Measurements from ENCODE around the gene SPRYD7.
A peak's percentile ranks its signal among the peaks of the same experiment; 100 is the strongest.
"Not testable (repeated sequence)": the region's sequence is repeated elsewhere in the genome, so short reads cannot be mapped to it uniquely, and the experiment has no call there.

Gene SPRYD7, protein sequence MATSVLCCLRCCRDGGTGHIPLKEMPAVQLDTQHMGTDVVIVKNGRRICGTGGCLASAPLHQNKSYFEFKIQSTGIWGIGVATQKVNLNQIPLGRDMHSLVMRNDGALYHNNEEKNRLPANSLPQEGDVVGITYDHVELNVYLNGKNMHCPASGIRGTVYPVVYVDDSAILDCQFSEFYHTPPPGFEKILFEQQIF

DNA sequence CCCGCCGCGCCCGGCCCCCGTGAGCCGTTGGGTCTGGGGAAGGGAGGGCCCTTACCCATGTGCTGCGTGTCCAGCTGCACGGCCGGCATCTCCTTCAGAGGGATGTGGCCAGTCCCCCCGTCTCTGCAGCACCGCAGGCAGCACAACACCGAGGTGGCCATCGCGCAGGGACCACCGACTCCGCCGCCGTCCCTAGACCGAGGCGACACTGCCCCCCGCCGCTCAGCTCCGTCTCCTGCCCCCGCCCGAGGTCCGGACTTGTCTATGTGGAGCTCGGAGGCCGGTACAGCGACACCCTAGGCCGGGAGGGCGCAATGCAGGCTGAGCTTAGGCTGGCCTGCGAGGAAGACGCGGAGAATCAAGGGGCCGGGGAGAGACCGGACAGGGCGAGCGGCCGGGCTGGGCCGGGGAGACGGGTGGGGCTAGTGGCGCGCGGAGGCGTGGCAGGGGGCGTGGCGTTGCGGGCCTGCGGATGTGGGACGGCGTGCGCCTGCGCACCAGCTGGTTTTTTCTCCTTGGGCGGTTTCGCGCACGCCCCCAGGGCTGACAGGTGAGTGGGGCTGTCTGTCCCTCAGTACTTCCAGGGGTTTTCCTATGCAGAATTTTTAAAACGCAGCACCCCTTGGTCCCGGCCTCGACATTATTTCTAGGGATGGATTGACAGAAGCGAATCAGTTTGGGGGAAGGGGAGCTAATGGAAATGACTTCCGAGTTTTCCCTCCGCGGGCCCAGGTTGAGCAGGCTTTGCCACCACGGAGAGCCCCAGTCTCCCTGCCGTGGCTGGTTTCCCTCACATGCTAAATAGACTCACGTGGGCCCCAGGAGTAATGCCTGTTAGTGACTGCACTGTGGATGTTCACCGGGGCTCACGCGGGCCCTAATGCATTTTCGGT lies at the start of gene SPRYD7:
TSS of gene SPRYD7 (minus strand) at position 266 of the 893 bp plus-strand sequence. CDS start at position 161, 105 bp downstream.
- peak; percentile 95 to 99 (median 98) for DNase-seq
- intact Hi-C loops (cut with DNase I): no loop called here

DNA sequence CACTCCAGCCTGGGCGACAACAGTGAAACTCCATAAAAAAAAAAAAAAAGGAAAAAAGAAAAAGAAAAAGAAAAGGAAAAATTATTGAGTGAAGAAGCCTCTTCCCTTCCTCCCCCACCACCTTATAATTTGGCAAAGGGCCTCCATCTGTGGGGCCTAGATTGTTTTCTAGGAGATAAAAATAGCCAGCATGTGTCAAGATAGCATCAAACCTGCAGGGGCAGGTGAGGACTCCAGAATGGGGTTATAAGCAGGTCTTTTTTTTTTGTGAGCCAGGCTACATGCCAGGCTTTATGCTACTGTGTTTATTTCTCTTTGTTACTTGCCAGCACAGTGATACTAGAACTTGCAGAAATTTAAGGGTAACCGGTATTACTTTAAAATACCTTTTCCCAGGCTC lies 49.0 kb upstream of the SPRYD7 start:
- DNase-seq: no peak
- intact Hi-C loops (cut with DNase I): loop anchor here (10.0 kb wide), 1 partner anchor 1080 kb away; no protein-coding TSS in a partner anchor

DNA sequence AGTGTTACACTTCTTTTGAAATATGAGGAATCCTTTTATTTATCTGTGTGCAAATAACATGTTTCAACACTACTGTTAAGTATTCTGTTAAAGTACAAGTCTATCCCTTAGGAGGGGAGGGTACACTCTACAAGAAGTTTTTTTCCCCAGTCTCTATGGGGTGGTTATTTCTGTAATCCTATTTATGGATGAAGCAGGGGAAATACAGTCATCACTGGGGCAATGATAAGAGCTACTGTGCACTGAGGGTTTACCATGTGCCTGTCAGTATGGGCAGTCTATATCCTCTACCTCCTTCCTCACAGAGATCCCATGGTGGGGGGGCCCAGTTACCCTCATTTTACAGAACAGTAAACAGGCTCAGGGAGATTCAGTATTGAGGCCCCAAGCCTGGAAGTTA lies 44.1 kb upstream of the SPRYD7 start:
- intact Hi-C loops (cut with DNase I): loop anchor here (10.0 kb wide), 1 partner anchor 1085 kb away; no protein-coding TSS in a partner anchor
- no peak for DNase-seq

DNA sequence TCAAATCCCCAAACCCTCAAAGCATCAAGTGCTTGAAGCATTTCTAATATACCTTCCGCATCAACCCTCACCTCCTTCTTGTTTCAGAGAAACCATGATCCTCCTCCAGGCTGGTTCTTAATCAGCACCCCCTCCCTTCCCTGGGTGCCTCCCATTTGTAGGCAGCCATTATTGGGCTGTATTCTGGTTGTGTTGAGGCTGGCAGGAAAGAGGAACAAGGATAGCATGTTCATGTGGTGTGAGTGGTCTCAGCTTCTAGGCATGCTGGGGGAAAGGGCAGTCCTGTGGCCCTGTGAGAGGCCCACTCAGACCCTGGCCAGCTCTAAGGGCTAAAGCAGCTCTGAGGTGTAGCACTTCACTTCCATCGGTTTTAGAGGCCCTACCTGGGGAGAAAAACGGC lies 41.9 kb upstream of the SPRYD7 start:
- intact Hi-C loops (cut with DNase I): loop anchor here (10.0 kb wide), 1 partner anchor 937 kb away; no protein-coding TSS in a partner anchor
- DNase-seq: no peak

DNA sequence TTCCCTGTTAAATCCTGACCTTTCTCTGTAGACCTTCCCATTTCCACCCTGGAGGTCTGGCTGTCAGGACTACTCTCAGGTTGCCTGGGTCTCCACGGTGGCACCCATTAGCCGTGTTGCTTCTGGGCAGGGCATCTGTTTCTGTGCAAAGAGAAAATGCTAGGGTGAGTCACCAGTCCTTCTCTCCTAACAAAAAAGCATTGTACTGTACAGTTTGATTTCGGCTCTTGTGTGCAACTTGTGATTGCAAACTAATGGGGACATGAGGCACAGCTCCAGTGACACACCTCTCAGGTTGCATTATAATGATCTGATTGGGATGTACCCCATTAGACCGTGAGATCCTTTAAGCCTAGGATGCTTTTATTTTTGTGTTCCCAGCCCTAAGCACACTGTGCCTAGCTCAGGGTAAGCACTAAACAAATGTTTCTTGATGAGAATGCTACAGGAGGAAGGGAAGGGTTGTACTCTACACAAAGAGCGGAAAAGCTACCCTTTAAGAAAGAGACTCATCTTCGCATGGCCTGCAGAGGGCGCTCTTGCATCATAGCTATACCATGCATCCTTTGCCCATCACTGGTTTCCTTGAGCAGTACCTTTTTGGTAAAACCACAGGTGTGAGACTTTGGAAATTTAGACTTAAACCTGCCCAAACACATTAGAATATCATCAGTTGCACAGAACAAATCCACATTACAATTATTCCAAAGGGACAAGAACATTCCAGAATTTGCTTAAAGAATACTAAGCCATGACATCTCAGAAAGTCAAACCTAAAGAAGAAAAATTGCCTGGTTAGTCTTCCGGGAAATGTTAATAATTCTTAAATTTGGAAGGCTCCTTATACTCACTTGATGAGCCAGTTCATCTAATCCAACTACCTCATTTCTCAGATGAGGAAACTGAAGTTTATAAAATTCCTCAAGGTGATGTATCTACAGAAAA lies 40.4 kb upstream of the SPRYD7 start:
- intact Hi-C loops (cut with DNase I): loop anchor here (10.0 kb wide), 1 partner anchor 938 kb away; no protein-coding TSS in a partner anchor
- DNase-seq: peak; percentile 31 to 92 (median 78)

DNA sequence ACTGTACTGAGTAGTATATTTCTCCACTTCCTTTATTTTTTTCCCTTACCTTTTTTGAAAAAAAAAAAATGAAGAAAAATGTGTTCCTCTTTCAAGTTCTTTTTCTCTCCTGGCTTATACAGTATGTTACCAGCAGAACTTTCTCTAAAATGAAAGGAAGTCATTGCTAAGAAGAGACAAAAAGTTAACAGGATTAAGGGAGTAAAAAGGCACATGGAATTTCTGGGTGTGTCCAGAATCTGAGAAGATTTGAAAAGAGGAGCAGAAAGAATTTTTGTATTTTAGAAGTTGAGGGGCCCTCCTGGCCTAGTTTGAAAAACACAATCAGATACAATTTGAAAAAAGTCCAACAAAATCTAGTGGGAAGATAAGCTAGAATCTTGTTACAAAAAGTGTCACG lies 39.7 kb upstream of the SPRYD7 start:
- no peak for DNase-seq
- intact Hi-C loops (cut with DNase I): loop anchor here (10.0 kb wide), 1 partner anchor 939 kb away; no protein-coding TSS in a partner anchor

DNA sequence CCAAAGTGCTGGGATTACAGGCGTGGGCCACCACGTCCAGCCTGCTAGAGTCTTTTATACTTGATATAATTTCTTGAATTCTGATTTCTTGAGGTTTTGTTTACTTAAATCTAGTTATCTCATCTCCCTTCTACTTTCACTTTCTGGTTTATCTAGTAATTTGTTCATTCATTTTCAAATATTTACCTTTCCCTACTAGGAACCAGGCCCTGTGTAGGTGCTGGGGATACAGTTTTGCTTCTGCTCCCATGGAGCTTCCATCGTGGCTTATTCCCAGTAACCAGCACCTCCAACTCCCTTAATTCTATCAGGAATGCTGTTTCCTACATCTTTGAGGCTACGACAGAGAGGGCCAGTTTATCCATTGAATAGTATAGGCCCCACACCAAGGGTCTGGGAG lies 36.6 kb upstream of the SPRYD7 start:
- no peak for DNase-seq
- intact Hi-C loops (cut with DNase I): loop anchor here (10.0 kb wide), 1 partner anchor 942 kb away; no protein-coding TSS in a partner anchor

DNA sequence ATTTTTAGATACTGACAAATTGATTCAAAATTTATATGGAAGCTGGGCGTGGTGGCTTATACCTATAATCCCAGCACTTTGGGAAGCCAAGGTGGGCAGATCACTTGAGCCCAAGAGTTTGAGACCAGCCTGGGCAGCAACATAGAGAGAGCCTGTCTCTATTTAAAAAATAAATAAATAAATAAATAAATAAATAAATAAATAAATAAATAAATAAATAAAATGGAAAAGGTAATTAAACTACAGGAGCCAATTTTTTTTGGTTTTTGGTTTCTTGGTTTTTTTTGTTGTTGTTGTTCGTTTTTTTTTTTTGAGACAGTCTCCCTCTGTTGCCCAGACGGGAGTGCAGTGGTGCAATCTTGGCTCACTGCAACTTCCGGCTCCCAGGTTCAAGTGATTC lies 31.3 kb upstream of the SPRYD7 start:
- intact Hi-C loops (cut with DNase I): no loop called here

DNA sequence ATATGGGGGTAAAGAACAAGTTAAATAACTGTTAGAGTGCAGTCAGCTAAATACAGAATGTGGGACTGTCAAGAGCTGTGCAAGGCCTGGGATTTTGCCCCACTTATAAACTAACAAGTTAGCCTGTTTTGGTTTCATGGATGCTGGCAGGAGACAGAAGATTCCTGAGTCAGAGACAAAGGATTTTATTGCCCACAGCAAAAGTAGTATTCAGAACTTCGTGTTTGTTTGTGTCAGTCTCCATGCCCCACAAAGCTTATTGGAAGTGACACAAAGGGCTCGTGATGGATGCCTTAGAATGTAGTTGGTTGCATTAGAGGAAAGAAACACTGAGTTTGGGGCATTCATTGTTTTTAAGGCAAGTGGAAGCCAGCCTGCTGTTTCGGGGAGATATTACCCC lies 22.2 kb upstream of the SPRYD7 start:
- DNase-seq: peak in 4 of 42 donors; percentile 6 to 51 (median 20)
- intact Hi-C loops (cut with DNase I): no loop called here

More for the DNA sequence above, 31.3 kb upstream of the SPRYD7 start:
- DNase-seq: no peak

DNA sequence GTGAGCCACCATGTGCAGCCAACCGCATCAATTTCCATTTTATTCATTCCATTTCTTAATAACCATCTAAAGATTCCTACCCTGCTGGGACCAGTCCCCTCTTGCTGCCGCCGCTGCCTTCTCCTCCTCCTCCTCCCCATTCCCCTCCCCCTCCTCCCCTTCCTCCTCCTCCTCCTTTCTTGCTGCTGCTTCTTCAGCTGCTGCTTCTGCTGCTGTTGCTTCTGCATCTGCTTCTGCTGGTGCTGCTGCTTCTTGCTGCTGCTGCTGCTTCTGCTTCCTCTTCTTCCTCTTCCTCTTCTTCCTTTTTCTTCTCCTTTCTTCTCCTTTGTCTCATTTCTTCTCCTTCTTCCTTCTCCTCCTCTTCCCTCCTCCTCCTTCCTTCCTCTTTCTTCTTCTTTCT lies 20.0 kb upstream of the SPRYD7 start:
- no peak for DNase-seq
- intact Hi-C loops (cut with DNase I): no loop called here

DNA sequence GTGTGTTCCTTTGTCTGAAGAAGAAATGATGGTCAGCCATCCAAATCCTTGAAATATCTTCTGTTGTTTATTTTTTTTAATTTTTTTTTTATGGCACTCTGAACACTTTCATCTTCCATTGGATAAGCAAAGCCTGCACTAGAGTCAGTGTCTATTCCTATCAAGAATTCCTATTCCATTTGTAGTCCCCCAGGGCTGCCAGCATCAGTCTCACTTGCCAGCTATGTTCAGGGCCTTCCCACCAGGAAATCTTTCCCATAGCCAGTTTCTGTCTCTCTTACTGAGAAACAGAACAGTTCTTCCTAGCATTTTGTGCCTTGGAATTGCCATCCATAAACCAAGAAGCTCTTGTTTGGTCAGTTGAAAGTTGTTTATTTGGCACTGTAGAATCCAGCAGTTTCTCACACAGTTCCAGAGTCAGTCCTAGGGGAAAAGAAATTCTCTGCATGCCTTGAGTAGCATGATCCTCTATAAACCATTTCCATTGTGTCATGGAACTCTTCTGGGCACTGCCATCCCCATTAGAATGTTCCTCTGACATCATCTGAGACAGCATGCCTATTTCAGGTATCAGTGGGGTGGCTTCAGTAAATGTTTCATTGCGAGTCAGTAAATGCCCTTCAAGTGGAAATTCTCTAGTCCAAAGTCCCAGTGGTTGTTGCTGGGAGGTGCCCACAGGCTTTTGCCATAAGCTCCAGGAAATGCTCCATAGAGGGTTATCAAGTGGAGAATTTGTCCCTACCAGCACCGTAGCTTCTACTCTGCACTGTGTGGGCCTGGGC lies 18.7 kb upstream of the SPRYD7 start:
- intact Hi-C loops (cut with DNase I): no loop called here
- no peak for DNase-seq

DNA sequence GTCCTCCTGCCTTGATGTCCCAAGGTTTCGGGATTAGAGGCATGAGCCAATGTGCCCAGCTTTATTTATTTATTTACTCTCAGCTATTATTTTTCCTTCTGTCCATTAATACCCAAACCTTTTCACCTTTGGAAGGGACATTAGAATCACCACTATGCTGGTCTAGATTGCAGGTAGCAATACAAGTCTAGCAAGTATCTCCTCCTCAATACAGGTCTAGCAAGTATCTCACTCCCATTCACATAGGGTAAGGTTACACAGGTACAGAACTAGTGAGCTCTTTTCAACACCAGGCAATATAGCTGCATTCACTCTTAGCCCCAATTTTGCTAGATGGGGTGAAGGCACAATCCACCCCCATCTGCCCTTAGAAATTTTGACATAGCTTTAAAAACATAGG lies 17.4 kb upstream of the SPRYD7 start:
- intact Hi-C loops (cut with DNase I): no loop called here
- no peak for DNase-seq

DNA sequence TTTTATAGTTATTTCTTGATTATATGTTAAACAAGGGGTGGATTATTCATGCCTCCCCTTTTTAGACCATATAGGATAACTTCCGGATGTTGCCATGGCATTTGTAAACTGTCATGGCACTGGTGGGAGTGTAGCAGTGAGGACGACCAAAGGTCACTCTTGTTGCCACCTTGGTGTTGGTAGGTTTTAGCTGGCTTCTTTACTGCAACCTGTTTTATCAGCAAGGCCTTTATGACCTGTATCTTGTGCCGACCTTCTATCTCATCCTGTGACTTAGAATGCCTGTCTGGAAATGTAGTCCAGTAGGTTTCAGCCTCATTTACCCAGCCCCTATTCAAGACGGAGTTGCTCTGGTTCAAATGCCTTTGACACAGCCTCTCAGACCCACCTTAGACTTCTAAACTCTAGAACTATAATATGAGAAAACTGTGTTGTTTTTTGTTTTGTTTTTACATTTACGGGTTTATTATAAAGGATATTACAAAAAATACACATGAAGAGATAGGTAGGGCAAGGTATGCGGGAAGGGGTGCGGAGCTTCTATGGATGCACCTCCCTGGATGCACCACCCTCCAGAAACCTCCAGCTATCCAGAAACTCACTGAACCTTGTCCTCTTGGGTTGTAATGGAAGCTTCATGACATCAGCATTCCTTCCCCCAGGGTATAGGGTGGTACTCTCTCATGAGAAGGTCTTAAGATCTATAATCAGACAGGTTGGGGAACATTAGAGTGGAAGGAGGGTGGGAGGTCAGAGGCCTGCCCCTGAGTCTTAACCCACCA lies 15.8 kb upstream of the SPRYD7 start:
- DNase-seq: no peak
- intact Hi-C loops (cut with DNase I): no loop called here

DNA sequence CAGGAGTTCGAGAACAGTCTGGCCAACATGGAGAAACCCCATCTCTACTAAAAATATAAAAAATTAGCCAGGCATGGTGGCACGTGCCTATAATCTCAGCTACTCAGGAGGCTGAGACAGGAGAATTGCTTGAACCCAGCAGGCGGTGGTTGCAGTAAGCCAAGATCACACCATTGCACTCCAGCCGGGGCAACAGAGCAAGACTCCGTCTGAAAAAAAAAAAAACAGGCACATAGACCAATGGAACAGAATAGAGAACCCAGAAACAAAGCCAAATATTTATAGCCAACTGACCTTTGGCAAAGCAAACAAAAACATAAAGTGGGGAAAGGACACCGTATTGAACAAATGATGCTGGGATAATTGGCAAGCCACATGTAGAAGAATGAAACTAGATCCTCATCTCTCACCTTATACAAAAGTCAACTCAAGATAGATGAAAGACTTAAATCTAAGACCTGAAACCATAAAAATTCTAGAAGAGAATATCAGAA lies 12.7 kb upstream of the SPRYD7 start:
- DNase-seq; intact Hi-C loops (cut with DNase I): not testable (repeated sequence)

DNA sequence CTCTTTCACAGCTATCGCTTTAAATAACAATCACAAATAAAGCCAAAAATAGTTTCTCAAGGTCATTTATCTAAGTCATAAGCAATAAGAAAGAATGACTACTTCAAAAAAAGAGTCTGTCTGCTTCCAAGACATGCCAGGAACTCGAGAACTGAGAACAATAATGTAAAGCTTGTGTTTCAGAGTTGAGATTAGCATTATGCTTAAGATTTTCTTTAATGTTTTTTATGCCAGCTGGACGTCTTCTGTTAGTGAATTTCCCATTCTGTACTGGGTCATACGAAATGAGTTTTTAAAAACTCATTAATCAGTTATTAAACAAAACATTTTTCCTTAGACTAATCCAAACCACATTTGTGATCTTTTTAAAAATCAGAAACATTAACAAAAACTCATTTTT lies 3.2 kb upstream of the SPRYD7 start:
- DNase-seq: no peak
- intact Hi-C loops (cut with DNase I): no loop called here

DNA sequence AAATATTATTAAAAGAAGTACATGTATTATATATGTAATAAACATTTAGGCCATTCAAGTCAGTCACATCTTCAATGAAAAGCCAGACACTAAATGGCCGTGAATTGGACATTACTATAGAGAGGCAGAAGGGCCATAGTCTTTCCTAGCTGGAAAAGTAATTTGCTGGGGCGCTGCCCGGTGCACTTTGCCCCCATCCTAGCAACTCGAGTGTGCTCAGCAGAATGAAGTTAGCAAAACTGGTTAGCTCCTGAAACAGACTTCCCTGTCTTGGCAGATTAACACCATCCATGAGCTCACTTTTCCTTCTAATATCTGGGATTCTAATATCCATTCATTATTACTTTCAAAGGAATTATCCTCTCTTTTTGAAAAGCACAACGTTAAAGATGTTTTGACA lies 2.8 kb upstream of the SPRYD7 start:
- intact Hi-C loops (cut with DNase I): no loop called here
- peak in 1 of 42 donors; percentile 19 for DNase-seq

DNA sequence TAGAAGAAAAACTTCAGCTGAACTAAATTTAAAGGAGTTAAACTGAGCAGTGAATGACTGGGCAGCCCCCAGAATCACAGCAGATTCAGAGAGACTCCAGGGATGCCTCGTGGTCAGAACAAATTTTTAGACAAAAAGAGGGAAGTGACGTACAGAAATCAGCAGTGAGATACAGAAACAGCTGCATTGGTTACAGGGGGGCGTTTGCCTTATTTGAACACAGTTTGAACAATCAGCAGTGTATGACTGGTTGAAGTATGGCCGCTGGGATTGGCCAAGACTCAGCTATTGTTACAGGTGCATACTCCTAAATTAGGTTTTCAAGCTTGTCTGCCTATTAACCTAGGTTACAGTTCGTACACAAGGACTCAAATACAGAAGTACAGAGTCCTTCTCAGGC lies 2.2 kb upstream of the SPRYD7 start:
- intact Hi-C loops (cut with DNase I): no loop called here
- DNase-seq: no peak

DNA sequence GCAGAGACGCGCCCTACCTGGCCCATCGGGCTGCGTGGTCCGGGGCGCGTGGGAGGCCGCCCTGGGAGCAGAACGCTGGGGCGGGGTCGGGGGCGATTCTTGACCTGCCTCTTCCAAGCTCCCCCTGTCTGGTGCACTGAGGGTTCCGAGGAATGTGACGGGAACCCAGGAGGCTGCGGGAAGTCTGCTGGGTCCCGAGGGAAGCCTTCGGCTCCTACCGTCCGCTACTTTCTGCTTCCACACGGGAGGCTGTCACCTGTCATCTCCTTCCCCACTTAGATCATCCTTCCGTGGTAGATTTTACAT lies 781 bp upstream of the SPRYD7 start:
- peak in 3 of 42 donors; percentile 11 to 46 (median 32) for DNase-seq
- intact Hi-C loops (cut with DNase I): no loop called here
